Subcutaneous adipose tissue (tissue), 4 donors: Measurements from ENCODE around the gene TMEM269. TPM values are rescaled to one million over a fixed set of nuclear protein-coding genes. Genes with fewer than 3 reads are reported as not detected.

Experiments
- total RNA-seq, 4 donors: library from RNA; depleted of rRNA; stranded (reverse); fragments of >200 nt; gene quantifications; one replicate each; pipeline ENCODE4 v1.1.0, GENCODE V29; 2016
- TF ChIP-seq, protein P1 (sequence below): fragments of 450-650 bp; IDR thresholded peaks from one replicate; pipeline ENCODE4 v1.5.1; 2016; ENCODE audit warnings: low read depth, mild to moderate bottlenecking, control low read depth, antibody characterized with exemption, moderate library complexity

Gene TMEM269
- total RNA-seq, 4 donors from 2014 or later, result 0.51 TPM; not detected in 3

DNA sequence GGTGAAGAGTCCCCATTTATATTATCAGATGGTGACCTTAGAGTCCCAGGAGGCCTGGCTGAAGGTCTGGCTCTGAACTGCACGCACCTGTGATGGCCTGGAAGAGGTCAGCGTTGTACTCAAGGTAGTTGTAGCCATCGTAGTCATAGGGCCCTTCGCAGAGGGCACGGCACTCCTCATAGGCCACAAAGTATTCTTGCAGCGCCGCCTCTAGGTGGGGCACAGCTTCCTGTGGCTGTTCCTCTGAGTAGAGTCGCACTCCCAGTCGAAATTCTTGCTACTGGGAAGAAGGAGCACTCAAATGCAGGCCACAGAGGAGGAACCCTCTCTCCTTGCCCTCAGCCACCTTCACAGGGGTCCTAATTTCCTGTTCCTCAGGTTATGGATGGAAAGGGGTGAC lies 25.7 kb upstream of the TMEM269 start:
- TF ChIP-seq, protein P1, sequence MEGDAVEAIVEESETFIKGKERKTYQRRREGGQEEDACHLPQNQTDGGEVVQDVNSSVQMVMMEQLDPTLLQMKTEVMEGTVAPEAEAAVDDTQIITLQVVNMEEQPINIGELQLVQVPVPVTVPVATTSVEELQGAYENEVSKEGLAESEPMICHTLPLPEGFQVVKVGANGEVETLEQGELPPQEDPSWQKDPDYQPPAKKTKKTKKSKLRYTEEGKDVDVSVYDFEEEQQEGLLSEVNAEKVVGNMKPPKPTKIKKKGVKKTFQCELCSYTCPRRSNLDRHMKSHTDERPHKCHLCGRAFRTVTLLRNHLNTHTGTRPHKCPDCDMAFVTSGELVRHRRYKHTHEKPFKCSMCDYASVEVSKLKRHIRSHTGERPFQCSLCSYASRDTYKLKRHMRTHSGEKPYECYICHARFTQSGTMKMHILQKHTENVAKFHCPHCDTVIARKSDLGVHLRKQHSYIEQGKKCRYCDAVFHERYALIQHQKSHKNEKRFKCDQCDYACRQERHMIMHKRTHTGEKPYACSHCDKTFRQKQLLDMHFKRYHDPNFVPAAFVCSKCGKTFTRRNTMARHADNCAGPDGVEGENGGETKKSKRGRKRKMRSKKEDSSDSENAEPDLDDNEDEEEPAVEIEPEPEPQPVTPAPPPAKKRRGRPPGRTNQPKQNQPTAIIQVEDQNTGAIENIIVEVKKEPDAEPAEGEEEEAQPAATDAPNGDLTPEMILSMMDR, result no peak

DNA sequence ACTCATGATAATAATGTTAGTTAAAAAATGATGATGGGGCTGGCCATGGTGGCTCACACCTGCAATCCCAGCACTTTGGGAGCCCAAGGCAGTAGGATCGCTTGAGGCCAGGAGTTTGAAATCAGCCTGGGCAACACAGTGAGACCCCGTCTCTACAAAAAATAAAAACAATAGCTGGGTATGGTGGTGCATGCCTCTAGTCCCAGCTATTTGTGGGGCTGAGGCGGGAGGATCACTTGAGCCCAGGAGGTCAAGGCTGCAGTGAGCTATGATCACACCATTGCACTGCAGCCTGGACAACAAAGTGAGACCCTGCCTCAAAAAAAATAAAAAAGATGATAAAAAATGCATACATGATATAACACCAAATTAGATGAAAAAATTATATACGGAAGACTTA lies 23.2 kb upstream of the TMEM269 start:
- TF ChIP-seq, protein P1, result no peak

DNA sequence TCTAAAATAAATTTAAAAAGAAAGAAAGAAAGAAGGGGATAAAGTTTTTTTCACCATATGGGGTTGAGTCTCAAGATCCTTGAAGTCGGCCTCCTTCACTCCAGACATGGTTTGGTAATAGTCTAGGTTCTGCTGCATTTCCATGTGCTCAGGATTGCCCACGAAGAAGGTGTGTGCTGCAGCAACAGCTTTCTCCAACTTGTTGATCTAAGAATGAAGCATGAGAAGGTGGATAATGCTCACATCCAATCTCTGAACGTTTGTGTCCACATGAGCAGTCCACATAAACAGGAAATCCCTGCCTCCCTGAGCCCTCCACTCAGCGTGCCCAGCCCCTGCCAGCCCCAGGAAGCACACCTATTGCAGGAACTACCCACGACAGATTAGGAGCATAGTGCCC lies 22.5 kb upstream of the TMEM269 start:
- TF ChIP-seq, protein P1, result no peak

DNA sequence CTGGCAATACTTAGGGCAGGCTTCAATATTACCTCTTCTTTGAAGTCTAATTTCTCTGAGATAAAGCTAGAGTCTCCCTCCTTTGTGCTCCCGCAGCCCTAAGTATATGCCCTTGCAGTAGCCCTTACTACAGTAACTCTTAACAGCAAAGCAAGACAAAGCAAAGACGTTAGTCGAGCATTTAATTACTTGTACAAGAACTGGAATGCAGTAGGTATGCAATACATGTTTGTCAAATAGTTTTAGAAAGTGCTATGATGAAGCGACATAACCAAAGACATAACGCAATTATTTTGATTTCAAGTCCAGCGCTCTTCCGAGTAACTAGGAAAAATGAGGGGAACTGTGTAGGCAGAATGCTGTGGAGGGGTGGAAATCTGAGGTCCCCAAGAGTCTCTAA lies 19.5 kb upstream of the TMEM269 start:
- TF ChIP-seq, protein P1, result no peak

DNA sequence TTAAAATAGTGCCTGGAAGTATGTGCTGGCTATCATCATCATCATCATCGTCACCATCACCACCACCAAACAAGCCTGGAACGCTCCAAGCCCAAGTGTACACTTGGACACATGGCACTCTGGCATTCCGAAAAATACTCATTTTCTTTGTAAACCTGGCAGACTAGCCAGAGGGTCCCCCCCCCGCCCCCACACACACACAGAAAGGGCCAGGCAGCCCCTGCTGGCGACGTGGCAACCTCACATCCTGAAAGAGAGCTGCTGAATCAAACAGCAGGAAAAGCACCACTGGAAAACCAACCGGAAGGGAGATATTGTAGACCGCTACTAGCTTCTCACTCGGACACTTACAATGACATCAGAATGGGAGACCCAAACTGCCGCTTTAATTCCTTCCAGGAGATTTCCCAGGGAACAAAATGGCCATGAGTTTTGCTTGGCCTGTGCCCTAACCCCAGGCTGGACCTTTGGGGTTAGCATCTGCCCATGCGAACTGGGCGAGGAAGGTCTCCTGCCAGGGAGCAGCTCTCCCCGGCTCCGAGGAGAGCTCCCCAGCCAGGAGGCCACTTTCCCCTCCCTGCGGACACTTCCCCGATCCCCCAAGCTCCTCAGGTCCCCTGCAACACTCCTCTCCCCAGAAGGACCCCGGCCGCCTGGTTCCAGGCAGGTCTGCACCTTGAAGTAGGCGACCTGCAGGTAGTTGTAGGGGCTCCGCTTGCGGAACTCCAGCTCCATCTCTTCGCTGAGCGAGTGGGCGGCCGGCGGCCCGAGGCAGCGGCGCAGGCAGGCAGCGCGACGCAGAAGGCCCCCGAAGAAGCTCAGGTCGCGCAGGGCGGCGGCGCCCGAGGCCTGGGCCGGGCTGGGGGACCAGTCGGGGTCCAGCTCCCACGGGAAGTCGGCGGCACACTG lies 18.7 kb upstream of the TMEM269 start:
- TF ChIP-seq, protein P1, result no peak

DNA sequence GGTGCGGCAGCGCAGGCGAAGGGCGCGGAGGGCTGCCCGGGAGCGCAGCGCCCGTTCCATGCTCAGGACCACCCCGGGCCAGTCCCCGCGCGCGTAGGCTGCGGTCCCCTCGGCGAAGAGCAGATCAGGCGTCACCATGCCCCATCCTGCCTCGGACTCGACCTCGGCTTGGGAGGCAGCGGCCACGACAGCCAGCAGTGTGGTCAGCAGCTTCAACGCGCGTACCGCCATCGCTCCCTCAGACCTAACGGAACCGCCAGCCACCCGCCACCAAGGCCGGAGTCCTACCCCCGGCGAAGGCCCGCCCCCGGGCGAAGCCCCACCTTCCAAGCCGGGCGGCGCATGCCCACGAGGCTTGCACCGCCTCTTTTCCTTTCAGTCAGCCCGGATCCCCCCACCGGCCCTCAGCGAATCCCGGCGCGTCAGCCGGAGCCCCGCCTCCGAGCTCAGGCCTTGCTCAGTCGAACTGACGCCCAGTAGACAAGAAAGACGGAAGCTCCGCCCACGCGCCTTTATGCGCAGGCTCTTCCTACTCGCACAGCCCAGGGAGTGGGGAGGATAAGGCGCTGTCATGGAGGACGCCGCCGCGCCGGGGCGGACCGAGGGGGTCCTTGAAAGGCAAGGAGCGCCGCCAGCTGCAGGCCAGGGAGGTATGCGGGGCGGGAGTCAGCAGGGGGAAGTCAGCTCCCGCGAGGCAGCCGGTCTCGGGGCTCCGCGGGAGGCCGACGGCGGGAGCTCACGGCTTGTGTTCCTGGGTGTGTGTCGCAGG lies 17.9 kb upstream of the TMEM269 start, which contains the start of the genes C1orf50 and P3H1:
TSS of gene C1orf50 (plus strand) at position 509 of the 769 bp plus-strand sequence. CDS start at position 572, 63 bp downstream.
TSS of gene P3H1 (minus strand) at position 288 of the 769 bp plus-strand sequence. CDS start at position 231, 57 bp downstream.
- TF ChIP-seq, protein P1, result no peak

DNA sequence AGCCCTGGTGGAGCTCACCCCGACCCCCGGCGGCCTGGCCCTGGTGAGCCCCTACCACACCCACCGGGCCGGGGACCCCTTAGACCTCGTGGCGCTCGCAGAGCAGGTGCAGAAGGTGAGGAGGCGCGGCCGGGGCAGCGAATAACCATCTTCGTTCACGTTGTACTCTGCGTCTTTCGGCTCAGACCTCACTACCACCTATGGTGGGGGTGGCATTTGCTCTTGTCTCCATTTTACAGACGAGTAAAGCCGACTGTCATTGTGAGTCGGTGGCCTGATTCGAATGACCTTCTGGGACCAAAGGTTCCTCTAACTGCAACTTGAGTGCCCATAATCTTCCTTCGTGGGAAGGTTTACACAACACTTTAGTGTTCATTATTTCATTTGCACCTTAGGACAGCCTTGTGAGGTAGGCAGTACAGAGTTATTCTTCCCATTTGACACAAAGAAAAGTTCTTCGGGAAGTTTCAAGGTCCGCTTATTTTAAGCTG lies 17.2 kb upstream of the TMEM269 start:
- TF ChIP-seq, protein P1, result no peak
